Measurements from ENCODE around the gene PLAGL2. TPM values are rescaled to one million over a fixed set of nuclear protein-coding genes. Genes with fewer than 3 reads are reported as not detected.

The PLAGL2 gene
- total RNA-seq, 1 donor from 2014 or later = 59.3 TPM

GRCh38 chr20:32230707-32231106 is 23.2 kb upstream of the PLAGL2 start:
- Mint-ChIP-seq H3K4me3 (ENCODE audit: low read depth) (no peak overlapping the region), H3K36me3 (ENCODE audit: insufficient read depth) (peaks cover 41% of the 10 kb centered on the region), H3K4me1 (ENCODE audit: low read depth) (peaks cover 2% of the 10 kb centered on the region), H3K27ac (no peak overlapping the region), H3K27me3 (no peaks in the 10 kb centered on the region), H3K9me3 (ENCODE audit: low read depth) (no peaks in the 10 kb centered on the region)
- TF ChIP-seq, protein P1, sequence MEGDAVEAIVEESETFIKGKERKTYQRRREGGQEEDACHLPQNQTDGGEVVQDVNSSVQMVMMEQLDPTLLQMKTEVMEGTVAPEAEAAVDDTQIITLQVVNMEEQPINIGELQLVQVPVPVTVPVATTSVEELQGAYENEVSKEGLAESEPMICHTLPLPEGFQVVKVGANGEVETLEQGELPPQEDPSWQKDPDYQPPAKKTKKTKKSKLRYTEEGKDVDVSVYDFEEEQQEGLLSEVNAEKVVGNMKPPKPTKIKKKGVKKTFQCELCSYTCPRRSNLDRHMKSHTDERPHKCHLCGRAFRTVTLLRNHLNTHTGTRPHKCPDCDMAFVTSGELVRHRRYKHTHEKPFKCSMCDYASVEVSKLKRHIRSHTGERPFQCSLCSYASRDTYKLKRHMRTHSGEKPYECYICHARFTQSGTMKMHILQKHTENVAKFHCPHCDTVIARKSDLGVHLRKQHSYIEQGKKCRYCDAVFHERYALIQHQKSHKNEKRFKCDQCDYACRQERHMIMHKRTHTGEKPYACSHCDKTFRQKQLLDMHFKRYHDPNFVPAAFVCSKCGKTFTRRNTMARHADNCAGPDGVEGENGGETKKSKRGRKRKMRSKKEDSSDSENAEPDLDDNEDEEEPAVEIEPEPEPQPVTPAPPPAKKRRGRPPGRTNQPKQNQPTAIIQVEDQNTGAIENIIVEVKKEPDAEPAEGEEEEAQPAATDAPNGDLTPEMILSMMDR (IDR thresholded peaks at IDR 0.05; ENCODE audit: unreplicated experiment) = no peak
- no peak for DNase-seq (ENCODE audit: low spot score, unreplicated experiment)

- TF ChIP-seq, protein P1 (IDR thresholded peaks at IDR 0.05; ENCODE audit: unreplicated experiment) = no peak
- H3K9me3 Mint-ChIP-seq (ENCODE audit: low read depth) = no peaks in the 10 kb centered on the region
- H3K4me3 Mint-ChIP-seq (ENCODE audit: low read depth) = no peak overlapping the region
- no peaks in the 10 kb centered on the region for H3K4me1 Mint-ChIP-seq (ENCODE audit: low read depth)
- no peak for DNase-seq (ENCODE audit: low spot score, unreplicated experiment)
- H3K36me3 Mint-ChIP-seq (ENCODE audit: insufficient read depth) = peaks cover 34% of the 10 kb centered on the region
- no peaks in the 10 kb centered on the region for H3K27me3 Mint-ChIP-seq
- H3K27ac Mint-ChIP-seq = peak overlapping the region; percentile 38
Observed at GRCh38 chr20:32229251-32229747, 21.8 kb upstream of the PLAGL2 start.

DNA sequence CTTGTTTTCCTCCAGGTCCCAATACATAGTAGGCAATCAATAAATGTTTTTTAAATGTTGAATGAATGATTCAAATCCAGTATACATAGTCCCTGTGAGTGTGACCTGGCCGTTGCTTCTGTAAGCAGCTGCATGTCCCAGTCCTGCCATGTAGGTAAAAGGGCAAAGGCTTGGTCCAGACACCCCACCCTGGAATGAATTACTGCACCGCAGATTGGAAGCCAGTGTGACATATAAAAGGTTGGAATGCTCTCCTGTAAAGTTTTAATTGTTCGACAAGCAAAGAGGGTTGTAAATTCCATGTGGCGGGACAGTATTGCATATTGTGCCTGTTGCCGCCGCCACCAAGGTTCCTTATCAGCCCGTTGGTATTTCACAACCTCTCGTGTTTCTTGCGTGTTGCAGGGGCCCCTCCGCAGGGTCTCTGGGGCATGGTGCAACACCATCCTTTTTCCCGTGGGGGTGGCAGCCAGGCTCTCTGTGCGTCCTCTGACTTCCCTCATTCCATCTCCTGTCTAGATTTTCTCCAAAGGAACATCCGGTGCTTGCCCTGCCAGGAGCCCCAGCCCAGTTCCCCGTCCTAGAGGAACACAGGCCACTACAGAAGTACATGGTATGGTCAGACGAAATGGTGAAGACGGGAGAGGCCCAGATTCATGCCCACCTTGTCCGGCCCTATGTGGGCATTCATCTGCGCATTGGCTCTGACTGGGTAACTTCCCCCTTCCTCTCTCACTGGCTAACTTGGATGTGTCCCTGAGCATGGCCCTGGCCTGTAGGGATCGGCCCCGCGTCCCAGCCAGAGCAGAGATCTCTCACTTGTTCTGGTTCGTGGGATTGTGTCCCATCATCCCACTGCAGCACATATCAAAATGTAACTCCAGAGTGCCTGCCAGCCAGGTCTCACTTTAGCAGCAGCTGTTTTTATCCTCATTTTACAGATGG is 20.5 kb upstream of the PLAGL2 start:
- H3K4me1 Mint-ChIP-seq (ENCODE audit: low read depth) = no peaks in the 10 kb centered on the region
- H3K36me3 Mint-ChIP-seq (ENCODE audit: insufficient read depth) = peaks cover 28% of the 10 kb centered on the region
- H3K27ac Mint-ChIP-seq = peak overlapping the region; percentile 86
- no peak overlapping the region for H3K4me3 Mint-ChIP-seq (ENCODE audit: low read depth)
- no peaks in the 10 kb centered on the region for H3K27me3 Mint-ChIP-seq
- H3K9me3 Mint-ChIP-seq (ENCODE audit: low read depth) = no peaks in the 10 kb centered on the region
- DNase-seq (ENCODE audit: low spot score, unreplicated experiment) = no peak
- TF ChIP-seq, protein P1 (IDR thresholded peaks at IDR 0.05; ENCODE audit: unreplicated experiment) = no peak

DNA sequence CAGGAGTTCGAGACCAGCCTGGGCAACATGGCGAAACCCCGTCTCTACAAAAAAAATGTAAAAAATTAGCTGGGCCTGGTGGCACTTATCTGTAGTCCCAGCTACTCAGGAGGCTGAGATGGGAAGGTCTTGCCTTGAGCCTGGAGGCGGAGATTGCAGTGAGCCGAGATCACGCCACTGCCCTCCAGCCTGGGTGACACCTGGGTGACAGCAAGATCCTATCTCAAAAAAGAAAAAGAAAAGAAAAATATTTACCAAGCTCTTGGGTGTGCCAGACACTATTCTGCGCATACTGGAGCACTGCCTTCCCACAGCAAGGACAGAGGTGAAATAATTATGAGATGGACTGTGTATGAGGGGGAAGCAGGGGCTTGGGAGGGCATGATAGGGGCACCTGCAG is 19.8 kb upstream of the PLAGL2 start:
- Mint-ChIP-seq H3K36me3 (ENCODE audit: insufficient read depth) (peaks cover 29% of the 10 kb centered on the region), H3K27ac (peak overlapping the region; percentile 86), H3K27me3 (no peaks in the 10 kb centered on the region), H3K9me3 (ENCODE audit: low read depth) (no peaks in the 10 kb centered on the region), H3K4me1 (ENCODE audit: low read depth) (no peaks in the 10 kb centered on the region), H3K4me3 (ENCODE audit: low read depth) (no peak overlapping the region)
- no peak for DNase-seq (ENCODE audit: low spot score, unreplicated experiment)
- TF ChIP-seq, protein P1 (IDR thresholded peaks at IDR 0.05; ENCODE audit: unreplicated experiment) = no peak

GRCh38 chr20:32226391-32226790 is 18.8 kb upstream of the PLAGL2 start:
- Mint-ChIP-seq H3K4me1 (ENCODE audit: low read depth) (no peaks in the 10 kb centered on the region), H3K36me3 (ENCODE audit: insufficient read depth) (peaks cover 22% of the 10 kb centered on the region), H3K9me3 (ENCODE audit: low read depth) (no peaks in the 10 kb centered on the region), H3K4me3 (ENCODE audit: low read depth) (no peak overlapping the region), H3K27ac (peak overlapping the region; percentile 26), H3K27me3 (no peaks in the 10 kb centered on the region)
- TF ChIP-seq, protein P1 (IDR thresholded peaks at IDR 0.05; ENCODE audit: unreplicated experiment) = no peak
- no peak for DNase-seq (ENCODE audit: low spot score, unreplicated experiment)

Data from progenitor cell of endocrine pancreas (in vitro differentiated cells).